Measurements from ENCODE around the gene KCNK17.

Gene KCNK17

DNA sequence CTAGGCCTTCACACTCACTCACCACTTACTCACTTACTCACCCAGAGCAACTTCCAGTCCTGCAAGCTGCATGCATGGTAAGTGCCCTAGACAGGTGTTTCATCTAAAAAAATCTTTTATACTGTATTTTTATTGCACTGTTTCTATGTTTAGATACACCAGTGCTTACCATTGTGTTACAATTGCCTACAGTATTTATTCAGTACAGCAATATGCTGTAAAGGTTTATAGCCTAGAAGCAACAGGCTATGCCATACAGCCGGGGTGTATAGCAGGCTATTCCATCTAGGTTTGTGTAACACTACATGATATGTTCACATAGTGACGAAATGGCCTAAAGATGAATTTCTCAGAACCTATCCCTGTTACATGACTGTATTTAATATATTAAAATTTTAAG, 47.8 kb downstream of the KCNK17 start:
- no peak for DNase-seq

- DNase-seq: no peak
Observed at GRCh38 chr6:39263303-39264037, 50.7 kb downstream of the KCNK17 start.

DNA sequence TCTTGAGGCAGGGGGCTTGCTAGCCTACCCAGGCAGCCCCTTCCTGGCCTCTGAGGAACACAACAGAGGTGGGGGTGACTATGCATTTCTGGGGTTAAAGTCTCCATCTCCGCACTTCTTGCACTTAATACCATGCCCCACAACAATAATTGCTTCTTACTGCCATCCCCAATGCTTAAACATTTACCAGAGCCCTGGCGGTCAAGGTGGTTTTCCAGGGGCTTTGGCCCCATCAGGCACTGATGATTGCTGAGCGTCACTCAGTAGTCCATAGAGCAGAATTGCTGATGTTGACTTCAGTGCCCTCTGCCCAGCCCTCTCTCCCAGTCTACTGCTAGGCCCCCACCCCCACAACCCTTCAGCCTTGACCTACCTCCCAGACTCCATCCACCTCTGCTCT, 52.5 kb downstream of the KCNK17 start:
- DNase-seq: no peak

- no peak for DNase-seq
Observed at GRCh38 chr6:39260953-39261352, 53.3 kb downstream of the KCNK17 start.

DNA sequence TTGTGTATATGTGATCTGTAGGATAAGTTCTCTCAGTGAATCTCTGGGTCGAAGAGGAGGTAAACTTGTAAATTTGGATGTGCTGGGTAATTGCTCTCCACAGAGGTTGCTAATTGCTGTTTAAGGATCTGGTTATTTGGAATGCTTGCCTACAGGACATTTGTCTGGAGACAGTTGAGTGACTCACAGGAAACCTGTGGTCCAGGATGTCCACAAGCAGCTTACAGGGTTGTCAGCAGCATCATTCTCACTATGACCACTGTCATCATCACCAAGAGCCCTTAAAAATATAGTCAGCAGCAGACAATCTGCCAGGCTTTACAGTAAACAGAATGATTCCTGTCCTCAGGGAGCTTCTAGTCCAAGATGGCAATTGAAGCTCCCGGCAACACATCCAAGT, 53.8 kb downstream of the KCNK17 start:
- no peak for DNase-seq

GRCh38 chr6:39256294-39256940, 57.8 kb downstream of the KCNK17 start:
- DNase-seq: no peak

DNA sequence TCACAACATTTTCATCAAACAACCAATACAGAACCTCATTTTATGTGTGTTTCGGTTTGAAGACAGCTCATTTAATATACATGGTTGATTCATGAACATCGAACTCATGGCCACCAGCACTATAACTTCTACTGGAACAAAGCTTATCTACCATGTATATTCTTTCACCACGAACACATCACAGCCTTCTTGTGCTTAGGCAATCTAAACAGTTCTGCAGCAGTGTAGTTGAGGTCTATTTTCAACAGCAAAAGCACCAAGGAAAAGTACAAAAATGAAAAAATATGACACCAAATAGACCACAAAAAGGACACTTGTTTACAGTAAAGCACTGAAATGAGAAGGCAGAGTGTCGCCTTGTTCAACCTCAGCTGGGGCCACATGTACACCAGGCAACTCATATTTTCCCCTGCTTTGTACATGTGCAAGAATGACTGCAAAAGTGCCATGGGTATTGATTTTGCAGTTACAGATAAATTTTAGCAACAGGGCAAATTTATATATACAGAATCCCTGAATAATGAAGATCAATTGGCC, 59.2 kb downstream of the KCNK17 start:
- no peak for DNase-seq

DNA sequence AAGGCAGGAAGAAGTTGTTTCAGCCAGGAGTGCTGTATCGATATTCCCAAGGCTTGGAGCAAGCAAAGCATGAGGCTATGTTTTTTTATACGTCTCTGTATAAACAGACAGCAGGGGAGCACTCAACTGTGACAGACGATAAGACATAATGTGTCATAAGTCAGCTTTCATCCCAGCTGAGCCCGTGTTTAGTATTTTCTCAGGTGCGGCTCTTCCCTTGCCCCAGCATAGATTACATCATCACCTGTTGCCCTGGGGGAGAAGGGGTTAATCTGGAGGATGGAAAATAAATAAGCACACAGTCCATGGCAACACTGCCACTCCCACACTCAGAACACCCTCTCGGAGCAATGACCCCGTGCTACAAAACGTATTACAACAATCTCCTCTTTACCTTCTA, 62.8 kb downstream of the KCNK17 start:
- no peak for DNase-seq

GRCh38 chr6:39250507-39250906, 63.7 kb downstream of the KCNK17 start:
- DNase-seq: no peak

DNA sequence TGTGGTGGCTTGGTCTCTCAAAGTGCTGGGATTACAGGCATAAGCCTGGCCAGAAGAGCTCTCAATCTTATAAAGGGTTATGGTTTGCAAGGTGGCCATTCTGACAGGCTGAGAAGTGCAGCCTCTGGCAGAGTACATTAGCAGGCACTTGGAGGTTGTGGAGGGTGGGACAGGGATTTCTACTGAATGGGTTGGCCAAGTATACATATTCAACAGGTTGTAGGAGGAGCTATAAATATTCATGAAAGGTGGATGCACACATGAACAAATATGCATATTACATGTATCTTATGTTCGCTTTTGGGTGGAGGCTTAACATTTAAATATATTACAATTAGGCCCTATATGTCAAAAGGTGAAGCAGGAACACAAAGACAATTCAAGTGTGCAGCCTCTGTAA, 64.9 kb downstream of the KCNK17 start:
- no peak for DNase-seq
